HG02759 (cell line): Measurements from ENCODE around the gene ZFHX3.

ENCODE experiments used
- ATAC-seq: cut with Tn5 transposase; IDR thresholded peaks from one replicate; pipeline ENCODE4 v1.9.1; 2021; ENCODE audit warnings: mild to moderate bottlenecking, moderate library complexity; ENCODE audit not compliant: unreplicated experiment

The ZFHX3 gene

GRCh38 chr16:72956124-72957064 lies 91.5 kb downstream of the ZFHX3 start:
- no peak for ATAC-seq

GRCh38 chr16:72952811-72953271 lies 95.1 kb downstream of the ZFHX3 start:
- no peak for ATAC-seq

- no peak for ATAC-seq
Observed at GRCh38 chr16:72952404-72952803, 95.5 kb downstream of the ZFHX3 start.

DNA sequence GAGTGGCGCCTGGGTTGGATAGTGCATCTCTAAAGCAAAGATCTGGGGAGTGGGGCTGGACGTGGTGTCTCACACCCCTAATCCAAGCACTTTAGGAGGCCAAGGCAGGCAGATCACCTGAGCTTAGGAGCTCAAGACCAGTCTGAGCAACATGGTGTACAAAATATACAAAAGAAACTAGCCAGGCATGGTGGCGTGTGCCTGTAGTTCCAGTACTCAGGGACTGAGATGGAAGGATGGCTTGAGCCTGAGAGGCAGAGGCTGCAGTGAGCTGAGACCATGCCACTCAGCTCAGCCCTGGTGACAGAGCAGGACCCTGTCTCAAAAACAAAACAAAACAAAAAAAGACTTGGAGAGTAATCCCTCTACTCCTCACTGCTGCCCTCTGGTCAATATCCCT lies 96.0 kb downstream of the ZFHX3 start:
- ATAC-seq: no peak

- ATAC-seq: no peak
Observed at GRCh38 chr16:72950669-72951068, 97.3 kb downstream of the ZFHX3 start.

GRCh38 chr16:72948238-72948829 lies 99.6 kb downstream of the ZFHX3 start:
- no peak for ATAC-seq

- no peak for ATAC-seq
Observed at GRCh38 chr16:72947379-72948237, 100.3 kb downstream of the ZFHX3 start.

GRCh38 chr16:72946474-72947194 lies 101.3 kb downstream of the ZFHX3 start:
- no peak for ATAC-seq

DNA sequence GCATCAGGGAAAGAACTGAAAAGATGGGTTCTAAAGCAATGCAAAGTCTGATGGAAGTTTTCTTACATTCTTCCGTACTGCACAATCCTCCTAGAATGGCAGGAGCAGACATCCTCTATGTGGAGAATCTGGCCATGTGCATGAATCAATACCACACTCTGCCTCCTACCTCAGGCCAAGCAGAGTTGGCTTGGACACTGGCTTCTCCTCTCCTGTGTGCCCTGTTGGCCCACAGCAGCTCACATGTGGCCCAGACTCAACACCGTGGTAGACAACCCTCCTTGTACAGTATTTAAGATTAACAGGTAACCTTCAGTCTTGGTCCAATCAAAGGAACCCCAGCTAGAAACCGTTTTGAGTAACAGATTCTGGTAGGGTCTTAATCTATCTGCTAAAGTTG lies 101.9 kb downstream of the ZFHX3 start:
- no peak for ATAC-seq

DNA sequence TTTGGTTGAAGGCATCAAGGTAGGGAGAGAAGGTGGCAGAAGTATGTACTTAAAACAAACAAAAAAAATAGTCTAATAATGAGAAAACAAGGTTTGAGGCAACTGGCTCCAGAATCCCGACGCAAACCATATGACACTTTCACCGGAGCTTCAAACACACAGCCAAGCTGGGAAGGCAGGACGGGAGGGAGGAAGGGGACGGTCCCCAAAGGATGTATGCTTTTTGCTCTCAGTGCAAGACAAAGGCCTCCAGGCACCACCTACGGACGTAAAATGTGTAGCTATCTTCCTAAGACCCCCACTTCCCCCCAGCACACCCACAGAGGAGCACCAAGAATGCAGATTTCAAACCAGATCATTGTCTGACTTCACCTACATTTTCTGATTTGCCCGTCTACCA lies 102.3 kb downstream of the ZFHX3 start:
- no peak for ATAC-seq

- ATAC-seq: no peak
Observed at GRCh38 chr16:72944757-72945485, 103.0 kb downstream of the ZFHX3 start.

DNA sequence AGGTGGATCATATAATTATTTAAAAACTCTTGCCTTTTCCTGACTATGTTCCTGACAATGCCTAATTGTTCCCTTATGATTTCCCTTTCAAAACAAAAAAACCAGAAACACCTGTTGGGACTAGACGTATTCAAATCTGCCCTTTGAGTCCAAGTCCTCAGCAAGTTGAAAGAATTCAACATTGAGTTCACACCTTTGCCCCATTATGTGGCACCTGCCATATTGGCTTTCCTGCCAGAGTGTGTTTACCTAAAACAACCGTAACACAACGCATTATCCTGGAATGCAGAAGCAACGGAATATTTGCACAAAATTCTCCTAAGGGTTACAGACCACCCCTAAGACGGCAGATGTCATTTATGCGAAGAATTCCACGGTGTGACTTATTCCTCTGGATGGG lies 105.9 kb downstream of the ZFHX3 start:
- no peak for ATAC-seq

DNA sequence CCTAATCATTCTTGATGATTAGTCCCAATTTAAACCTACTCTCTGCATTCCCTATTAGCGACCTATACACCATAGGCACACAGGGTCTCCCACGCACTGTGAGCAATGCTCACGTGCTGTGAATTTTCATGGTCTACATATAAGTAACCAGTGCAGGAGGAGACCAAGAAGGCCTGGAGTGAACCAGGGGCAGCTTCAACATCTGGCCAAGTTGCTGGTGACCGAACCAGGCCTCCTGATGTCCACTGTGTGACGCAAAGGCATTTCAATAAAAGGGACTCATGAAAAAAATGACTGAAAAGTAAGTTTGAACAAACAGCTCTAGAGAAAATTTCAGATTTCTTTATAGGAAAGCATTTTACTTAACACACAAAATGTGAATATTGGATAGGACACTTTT lies 107.0 kb downstream of the ZFHX3 start:
- ATAC-seq: no peak

DNA sequence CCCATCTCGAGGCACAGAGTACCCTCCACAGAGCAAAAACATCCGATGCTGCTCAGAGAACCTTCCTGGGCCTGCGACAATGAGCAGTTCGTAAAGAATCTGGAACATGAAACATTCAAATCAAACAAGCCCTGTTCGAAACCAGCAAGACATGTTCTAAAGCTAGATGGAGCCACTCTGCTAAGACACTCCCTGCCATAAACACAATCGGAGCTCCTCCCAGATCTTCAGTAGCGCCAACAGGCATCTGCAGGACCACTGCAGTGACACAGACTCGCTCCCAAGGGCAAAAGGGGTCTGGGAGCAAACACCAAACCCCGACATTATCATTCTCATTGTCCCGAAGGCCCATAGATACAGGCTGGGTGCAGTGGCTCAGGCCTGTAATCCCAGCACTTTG lies 108.7 kb downstream of the ZFHX3 start:
- ATAC-seq: no peak

- ATAC-seq: no peak
Observed at GRCh38 chr16:72938795-72939164, 109.1 kb downstream of the ZFHX3 start.

GRCh38 chr16:72937916-72938794 lies 109.8 kb downstream of the ZFHX3 start:
- ATAC-seq: no peak

- no peak for ATAC-seq
Observed at GRCh38 chr16:72937360-72937759, 110.6 kb downstream of the ZFHX3 start.

DNA sequence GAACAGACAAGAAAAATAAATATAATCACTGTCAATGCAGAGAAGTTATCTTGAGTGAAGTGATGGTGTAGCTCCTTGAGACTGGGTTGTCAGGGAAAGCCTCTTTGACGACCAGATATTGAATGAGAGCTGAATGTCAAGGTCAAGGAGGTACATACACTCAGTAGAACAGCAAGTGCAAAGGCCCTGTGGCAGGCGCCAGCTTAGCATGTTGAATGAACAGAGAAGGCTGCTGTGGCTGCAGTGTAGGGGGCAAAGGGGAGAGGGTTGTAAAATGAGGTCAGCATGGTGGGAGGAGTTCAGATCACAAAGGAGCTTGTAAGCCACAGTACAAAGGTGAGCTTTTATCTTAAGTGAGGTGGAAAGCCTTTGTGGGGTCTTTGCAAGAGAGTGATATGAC lies 111.5 kb downstream of the ZFHX3 start:
- no peak for ATAC-seq

DNA sequence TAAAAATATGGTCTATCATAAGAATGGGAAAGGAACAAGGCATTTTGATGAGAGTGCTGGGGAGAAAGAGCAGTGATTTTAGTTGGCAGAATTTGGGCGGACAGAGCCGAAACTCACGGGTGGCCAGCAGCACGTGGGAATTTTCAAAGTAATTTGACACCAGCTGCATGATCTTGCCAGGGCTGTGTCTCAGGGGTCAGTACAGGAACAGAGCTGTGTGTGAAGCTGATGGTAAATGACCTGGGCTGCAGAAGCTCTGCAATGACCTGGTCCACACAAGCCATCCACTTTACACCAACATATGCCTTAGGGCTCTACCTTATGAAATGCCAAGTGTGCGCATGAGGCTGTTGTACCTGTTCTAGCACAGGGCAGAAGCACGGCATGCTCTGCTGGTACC lies 112.0 kb downstream of the ZFHX3 start:
- no peak for ATAC-seq
